ENCODE results near the gene ARPC2. TPM values are rescaled to one million over a fixed set of nuclear protein-coding genes. Genes with fewer than 3 reads are reported as not detected.

Gene ARPC2
- total and polyA plus RNA-seq, 4 donors, result 58.1 to 83.6 (median 73.7) TPM

DNA sequence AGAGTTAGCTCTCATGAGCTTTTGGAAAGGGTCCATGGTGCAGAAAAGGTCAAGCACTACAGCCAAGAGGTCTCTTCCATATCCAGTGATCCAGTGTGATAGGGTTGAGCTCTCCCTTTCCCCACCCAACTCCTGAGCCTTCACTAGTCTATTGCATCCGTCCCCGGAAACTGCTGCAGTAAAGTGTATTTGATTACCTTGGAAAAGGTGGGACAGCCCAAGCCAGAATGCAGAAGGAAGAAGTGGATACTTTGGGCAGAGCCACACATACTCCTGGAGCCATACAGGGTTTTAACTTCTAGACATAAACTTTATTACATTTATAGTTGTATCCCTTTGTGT is 56.9 kb downstream of the ARPC2 start:
- WGBS, result 77% methylated on average over 2 of the region's 2 CpGs
- Histone ChIP-seq H3K27me3 (ENCODE audit: control insufficient read depth in 4 of 4, insufficient read depth in 4 of 4, low read length in 3 of 4) (no peaks in the 10 kb centered on the region), H3K9ac (ENCODE audit: low read depth in 1 of 2, low read length in 2 of 2) (no peak overlapping the region), H3K4me3 (ENCODE audit: low read depth in 1 of 3, low read length in 3 of 3) (no peak overlapping the region), H3K36me3 (ENCODE audit: control insufficient read depth in 4 of 4, insufficient read depth in 3 of 4, low read depth in 1 of 4, low read length in 3 of 4) (peaks cover 10 to 52% (median 45%) of the 10 kb centered on the region in 4 donors), H3K9me3 (ENCODE audit: control insufficient read depth in 4 of 4, low read length in 3 of 4) (no peaks in the 10 kb centered on the region), H3K4me1 (ENCODE audit: control insufficient read depth in 4 of 4, insufficient read depth in 4 of 4, low read length in 3 of 4) (peaks cover 2 to 31% (median 28%) of the 10 kb centered on the region in 4 donors), H3K27ac (ENCODE audit: low read depth in 1 of 2, low read length in 2 of 2) (no peak overlapping the region)
- DNase-seq (ENCODE audit: low spot score), result no peak
- TF ChIP-seq FOXA2 (IDR thresholded peaks at IDR 0.05) (no peak), RAD21 (IDR thresholded peaks at IDR 0.05) (no peak), GABPA (IDR thresholded peaks at IDR 0.05 in 1 of 2, conservative IDR thresholded peaks at IDR 0.05 in 1 of 2) (no peak), YY1 (IDR thresholded peaks at IDR 0.05) (no peak), HNF4G (IDR thresholded peaks at IDR 0.05) (no peak), TAF1 (conservative IDR thresholded peaks at IDR 0.05) (no peak), SP1 (IDR thresholded peaks at IDR 0.05) (no peak), FOXA1 (IDR thresholded peaks at IDR 0.05) (no peak), JUND (IDR thresholded peaks at IDR 0.05) (no peak), HNF4A (conservative IDR thresholded peaks at IDR 0.05) (no peak), EGR1 (IDR thresholded peaks at IDR 0.05; ENCODE audit: low read depth in 2 of 2) (no peak), RXRA (IDR thresholded peaks at IDR 0.05) (no peak), NR2F2 (IDR thresholded peaks at IDR 0.05) (no peak)
- TF ChIP-seq, protein P1, sequence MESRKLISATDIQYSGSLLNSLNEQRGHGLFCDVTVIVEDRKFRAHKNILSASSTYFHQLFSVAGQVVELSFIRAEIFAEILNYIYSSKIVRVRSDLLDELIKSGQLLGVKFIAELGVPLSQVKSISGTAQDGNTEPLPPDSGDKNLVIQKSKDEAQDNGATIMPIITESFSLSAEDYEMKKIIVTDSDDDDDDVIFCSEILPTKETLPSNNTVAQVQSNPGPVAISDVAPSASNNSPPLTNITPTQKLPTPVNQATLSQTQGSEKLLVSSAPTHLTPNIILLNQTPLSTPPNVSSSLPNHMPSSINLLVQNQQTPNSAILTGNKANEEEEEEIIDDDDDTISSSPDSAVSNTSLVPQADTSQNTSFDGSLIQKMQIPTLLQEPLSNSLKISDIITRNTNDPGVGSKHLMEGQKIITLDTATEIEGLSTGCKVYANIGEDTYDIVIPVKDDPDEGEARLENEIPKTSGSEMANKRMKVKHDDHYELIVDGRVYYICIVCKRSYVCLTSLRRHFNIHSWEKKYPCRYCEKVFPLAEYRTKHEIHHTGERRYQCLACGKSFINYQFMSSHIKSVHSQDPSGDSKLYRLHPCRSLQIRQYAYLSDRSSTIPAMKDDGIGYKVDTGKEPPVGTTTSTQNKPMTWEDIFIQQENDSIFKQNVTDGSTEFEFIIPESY (IDR thresholded peaks at IDR 0.05), result no peak
- TF ChIP-seq, protein P2, sequence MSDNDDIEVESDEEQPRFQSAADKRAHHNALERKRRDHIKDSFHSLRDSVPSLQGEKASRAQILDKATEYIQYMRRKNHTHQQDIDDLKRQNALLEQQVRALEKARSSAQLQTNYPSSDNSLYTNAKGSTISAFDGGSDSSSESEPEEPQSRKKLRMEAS (IDR thresholded peaks at IDR 0.05), result no peak
- TF ChIP-seq, protein P3, sequence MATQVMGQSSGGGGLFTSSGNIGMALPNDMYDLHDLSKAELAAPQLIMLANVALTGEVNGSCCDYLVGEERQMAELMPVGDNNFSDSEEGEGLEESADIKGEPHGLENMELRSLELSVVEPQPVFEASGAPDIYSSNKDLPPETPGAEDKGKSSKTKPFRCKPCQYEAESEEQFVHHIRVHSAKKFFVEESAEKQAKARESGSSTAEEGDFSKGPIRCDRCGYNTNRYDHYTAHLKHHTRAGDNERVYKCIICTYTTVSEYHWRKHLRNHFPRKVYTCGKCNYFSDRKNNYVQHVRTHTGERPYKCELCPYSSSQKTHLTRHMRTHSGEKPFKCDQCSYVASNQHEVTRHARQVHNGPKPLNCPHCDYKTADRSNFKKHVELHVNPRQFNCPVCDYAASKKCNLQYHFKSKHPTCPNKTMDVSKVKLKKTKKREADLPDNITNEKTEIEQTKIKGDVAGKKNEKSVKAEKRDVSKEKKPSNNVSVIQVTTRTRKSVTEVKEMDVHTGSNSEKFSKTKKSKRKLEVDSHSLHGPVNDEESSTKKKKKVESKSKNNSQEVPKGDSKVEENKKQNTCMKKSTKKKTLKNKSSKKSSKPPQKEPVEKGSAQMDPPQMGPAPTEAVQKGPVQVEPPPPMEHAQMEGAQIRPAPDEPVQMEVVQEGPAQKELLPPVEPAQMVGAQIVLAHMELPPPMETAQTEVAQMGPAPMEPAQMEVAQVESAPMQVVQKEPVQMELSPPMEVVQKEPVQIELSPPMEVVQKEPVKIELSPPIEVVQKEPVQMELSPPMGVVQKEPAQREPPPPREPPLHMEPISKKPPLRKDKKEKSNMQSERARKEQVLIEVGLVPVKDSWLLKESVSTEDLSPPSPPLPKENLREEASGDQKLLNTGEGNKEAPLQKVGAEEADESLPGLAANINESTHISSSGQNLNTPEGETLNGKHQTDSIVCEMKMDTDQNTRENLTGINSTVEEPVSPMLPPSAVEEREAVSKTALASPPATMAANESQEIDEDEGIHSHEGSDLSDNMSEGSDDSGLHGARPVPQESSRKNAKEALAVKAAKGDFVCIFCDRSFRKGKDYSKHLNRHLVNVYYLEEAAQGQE (IDR thresholded peaks at IDR 0.05), result no peak
- TF ChIP-seq, protein P4, sequence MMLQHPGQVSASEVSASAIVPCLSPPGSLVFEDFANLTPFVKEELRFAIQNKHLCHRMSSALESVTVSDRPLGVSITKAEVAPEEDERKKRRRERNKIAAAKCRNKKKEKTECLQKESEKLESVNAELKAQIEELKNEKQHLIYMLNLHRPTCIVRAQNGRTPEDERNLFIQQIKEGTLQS (IDR thresholded peaks at IDR 0.05), result no peak
- TF ChIP-seq, protein P5, sequence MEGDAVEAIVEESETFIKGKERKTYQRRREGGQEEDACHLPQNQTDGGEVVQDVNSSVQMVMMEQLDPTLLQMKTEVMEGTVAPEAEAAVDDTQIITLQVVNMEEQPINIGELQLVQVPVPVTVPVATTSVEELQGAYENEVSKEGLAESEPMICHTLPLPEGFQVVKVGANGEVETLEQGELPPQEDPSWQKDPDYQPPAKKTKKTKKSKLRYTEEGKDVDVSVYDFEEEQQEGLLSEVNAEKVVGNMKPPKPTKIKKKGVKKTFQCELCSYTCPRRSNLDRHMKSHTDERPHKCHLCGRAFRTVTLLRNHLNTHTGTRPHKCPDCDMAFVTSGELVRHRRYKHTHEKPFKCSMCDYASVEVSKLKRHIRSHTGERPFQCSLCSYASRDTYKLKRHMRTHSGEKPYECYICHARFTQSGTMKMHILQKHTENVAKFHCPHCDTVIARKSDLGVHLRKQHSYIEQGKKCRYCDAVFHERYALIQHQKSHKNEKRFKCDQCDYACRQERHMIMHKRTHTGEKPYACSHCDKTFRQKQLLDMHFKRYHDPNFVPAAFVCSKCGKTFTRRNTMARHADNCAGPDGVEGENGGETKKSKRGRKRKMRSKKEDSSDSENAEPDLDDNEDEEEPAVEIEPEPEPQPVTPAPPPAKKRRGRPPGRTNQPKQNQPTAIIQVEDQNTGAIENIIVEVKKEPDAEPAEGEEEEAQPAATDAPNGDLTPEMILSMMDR (IDR thresholded peaks at IDR 0.05; ENCODE audit: low read depth, low read length, missing input control), result no peak
